HG02642 (cell line): ENCODE data around the gene BMP2K.
A peak's percentile ranks its signal among the peaks of the same experiment; 100 is the strongest.

ENCODE experiments used
- ATAC-seq: cut with Tn5 transposase; IDR thresholded peaks from one replicate; pipeline ENCODE4 v1.9.1; 2021; ENCODE audit warnings: mild to moderate bottlenecking; ENCODE audit not compliant: unreplicated experiment, poor library complexity

BMP2K gene

GRCh38 chr4:78922207-78922606 lies 146.1 kb downstream of the BMP2K start:
- no peak for ATAC-seq

DNA sequence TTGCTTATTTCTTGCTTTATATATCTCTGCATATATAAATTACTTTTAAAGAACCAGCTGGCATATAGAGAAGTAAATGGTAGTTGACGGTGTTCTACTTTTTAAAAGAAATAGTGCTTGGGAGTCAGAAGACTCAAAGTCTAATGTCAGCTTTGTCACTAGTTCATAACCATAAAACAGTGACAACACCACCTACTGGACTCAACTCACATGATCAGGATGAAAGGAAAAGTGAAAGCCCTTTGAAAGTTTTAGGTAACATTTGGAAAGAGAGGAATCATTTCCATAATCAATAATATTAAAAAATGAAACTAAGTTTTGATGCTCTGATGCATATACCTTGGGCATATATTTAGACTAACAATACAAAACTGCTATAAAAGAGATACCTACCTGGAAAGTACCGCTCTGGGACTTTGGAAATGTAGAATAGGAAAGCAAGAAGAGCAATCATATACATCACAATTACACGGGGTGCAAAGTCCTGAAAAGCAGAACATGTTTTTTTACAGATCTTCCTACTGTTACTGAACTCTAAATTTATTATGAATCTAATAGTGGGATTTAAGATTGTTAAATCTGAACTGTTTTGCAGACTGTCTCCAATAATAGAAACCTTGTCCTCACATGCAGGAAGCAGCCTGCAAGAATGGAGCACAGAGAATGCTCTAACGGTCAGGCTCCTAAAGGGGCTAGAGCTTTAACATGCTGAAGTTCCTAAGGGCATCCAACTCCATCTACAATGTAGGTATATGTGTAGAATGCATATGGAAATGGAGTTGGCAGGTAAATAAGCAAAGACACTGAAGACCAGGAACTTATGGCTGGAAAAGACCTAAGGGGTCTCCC lies 147.5 kb downstream of the BMP2K start:
- ATAC-seq: no peak

DNA sequence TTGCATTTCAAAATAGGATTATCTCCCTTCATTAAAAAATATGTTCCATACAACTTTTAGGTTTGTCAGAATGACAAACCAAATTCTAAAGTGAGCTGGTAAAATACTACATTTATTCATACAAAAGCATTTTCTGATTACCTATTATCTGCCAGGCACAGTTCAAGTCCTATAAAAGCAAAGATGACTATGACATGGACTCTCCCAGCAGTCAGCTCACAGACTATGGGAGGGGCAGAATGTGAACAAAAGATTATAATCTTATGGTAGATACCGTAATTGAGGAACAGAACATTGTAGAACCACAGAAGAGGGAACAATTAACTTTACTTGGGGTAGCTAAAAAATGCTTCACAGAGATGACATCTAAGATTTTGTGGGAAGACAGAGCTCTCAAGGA lies 150.7 kb downstream of the BMP2K start:
- ATAC-seq: no peak

DNA sequence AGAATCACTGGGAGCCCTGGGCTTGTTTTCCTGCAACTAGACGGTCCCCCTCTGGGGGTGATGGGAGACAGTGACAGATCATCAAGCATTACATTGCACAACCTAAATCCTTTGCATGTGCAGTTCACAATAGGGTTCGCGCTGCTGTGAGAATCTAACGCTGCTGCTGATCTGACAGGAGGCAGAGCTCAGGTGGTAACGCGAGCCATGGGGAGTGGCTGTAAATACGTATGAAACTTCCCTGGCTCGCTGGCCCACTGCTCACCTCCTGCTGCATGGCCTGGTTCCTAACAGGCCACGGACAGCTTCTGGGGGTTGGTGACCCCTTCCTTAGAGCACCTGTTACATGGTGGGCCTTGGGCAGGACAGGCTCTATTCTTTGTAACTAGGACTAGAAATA lies 152.7 kb downstream of the BMP2K start:
- ATAC-seq: no peak

- ATAC-seq: no peak
These were observed 154.0 kb downstream of the BMP2K start for GRCh38 chr4:78930016-78930629.

DNA sequence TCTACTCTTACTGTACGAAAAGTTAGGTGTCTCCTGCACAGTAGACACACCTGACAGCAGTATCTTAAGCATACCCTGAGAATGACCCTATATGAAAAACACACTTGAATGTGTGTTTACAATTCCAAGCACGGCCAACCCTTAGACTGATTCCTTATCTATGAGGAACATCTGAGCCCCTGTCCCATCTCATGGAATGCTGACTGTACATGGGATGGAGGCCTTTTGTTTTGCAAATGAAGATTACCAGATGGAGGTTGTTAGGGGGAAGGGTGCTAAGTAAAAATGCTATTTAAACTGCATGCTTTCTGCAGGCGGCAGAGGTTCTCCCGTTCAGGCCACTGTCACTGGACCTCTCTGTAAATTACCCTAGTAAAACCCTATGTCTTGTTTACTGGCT lies 160.8 kb downstream of the BMP2K start:
- ATAC-seq: no peak

DNA sequence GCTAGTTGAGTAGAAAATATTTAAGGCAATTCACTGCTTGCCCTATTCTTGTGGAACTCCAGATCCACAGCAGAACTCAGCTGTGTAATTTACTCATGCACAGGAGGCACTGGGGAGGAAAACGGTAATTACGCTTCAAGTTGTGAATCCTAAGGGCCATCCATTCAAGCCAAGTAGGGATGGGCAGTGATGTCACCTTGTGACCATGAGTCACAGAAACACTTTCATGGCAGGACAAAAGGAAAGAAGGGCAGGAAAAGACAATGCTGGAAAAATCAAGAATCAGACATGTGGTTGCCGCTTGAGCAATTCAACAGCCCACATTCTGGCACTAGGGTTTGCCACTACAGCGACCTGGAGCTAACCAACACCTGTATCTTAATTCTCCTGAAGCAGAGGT lies 161.7 kb downstream of the BMP2K start:
- ATAC-seq: no peak

DNA sequence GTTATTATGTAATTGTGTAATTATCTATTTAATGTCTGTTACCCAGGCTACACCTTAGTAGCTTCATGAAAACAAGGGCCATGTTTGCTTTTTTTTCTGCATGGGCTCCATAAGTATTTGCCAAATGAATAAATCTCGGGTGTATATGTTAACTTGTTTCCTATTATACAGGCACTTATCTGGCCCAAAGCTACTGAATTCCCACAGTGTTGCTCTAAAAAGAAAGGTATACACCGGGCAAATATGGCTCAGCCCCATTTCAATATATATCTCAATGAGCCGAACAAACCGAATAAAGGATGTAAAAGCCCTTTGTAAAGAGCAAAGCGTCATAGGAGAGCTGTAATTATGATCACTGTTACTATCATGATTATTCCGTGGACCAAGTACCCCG lies 162.3 kb downstream of the BMP2K start:
- ATAC-seq: no peak

DNA sequence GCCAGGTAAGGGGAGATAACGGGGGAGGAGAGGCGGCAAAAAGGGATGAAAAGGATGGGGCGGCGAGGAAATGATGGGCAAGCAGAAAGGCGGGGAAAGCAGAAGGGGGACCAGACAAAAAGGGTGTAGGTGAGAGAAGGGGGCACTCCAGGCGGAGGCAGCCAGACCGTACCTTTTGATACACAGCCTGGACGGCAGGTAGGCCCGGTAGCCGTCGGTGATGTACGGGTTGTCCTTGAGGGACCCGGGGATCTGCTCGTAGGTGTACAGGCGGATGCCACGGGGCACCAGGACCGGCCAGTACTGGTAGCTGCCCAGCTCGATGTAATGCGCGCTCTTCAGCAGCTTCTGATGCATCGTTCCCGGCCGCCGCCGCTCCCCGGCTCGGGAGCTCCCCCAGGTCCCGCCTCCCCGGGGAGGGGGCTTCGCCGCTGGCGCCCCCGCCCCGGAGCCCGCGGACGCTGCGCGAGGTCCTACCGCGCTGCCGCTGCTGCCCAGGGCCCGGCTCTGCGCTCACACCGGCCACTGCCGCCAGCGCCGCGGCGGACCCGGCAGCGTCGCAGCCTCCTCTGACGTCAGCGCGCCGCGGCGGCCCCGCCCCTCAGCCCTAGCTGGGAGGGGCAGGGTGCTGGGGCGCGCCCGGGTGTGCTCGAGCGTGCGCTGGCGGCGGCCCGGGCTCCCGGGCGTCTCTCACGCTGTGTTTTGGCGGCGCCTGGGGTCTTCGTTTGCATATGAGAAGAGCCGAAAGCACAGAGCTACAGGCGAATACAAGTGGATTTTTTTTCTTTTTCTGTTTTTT lies 162.9 kb downstream of the BMP2K start, which contains the start of gene PAQR3:
Gene PAQR3, minus strand, starts transcription at position 571 of the 799 bp plus-strand sequence. Its CDS starts 214 bp downstream, at position 357.
- peak; percentile 99 for ATAC-seq

GRCh38 chr4:78939667-78940008 lies 163.5 kb downstream of the BMP2K start:
- ATAC-seq: peak; percentile 15

GRCh38 chr4:78940752-78941151 lies 164.6 kb downstream of the BMP2K start:
- ATAC-seq: no peak

DNA sequence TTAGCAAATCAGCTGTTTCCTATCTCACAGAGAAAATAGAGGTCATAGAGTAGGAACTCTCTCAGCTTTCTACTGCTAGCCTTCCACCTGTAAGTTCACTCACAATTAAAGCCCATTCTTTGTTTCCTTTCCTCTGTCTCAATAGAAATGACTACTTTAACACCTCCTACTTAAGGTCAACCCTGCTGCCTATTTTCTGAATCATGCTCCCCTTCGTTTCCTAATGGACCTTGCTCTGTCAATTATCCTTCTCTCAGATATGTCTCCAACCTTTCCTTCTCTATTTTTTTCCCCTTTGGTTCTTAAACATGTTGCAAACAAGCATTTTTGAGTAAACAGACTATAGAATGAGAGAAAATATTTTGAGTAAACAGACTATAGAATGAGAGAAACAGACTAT lies 168.2 kb downstream of the BMP2K start:
- ATAC-seq: no peak

DNA sequence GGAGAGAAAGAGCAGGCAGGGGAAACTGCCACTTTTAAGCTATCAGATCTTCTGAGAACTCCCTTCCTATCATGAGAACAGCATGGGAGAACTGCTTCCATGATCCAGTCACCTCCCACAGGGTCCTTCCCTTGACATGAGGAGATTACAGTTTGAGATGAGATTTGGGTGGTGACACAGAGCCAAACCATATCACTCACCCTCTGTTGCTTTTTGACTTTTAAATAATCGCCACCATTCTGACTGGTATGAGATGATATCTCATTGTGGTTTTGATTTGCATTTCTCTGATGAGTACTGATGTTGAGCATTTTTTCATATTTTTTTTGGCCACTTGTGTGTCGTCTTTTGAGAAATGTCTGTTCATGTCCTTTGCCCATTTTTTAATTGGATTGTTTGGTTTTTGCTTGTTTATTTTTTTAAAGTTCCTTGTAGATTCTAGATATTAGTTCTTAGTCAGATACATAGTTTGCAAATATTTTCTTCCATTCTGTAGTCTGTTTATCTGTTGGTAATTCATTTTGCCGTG lies 169.6 kb downstream of the BMP2K start:
- no peak for ATAC-seq

DNA sequence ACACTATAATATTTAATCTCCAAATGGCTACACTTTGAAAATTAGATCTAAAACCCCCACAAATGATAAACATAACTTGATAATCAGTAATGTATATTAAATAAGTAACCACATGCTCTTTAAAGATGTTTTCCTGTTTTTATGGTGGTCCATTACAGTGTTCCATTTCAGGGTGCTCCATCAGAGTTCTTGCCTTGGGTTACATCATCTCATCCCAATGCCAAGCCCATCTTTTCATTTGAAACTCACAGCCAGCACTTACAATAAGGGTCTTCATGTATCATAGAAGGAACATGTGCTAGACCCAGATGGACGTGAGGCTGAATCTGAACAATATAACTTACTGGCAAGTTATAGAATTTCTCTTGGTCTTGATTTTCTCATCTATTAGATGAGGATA lies 173.6 kb downstream of the BMP2K start:
- ATAC-seq: no peak

- ATAC-seq: peak; percentile 74
These were observed 175.8 kb downstream of the BMP2K start for GRCh38 chr4:78951862-78952472.

GRCh38 chr4:78953231-78953630 lies 177.1 kb downstream of the BMP2K start:
- no peak for ATAC-seq

GRCh38 chr4:78953769-78954666 lies 177.9 kb downstream of the BMP2K start:
- ATAC-seq: no peak

- no peak for ATAC-seq
These were observed 180.8 kb downstream of the BMP2K start for GRCh38 chr4:78956975-78957374.

- no peak for ATAC-seq
These were observed 184.8 kb downstream of the BMP2K start for GRCh38 chr4:78960926-78961325.
